Thyroid gland (tissue), 4 donors: Measurements from ENCODE around the gene C10orf90. TPM values are rescaled to one million over a fixed set of nuclear protein-coding genes. Genes with fewer than 3 reads are reported as not detected.

Experiments
- DNase-seq, 2 donors: peaks; one replicate each; pipeline ENCODE4 v3.0.0-alpha.2; 2019
- H3K27ac ChIP-seq, 3 donors: fragments of 200-600 bp; sonication (generic); 1 replicate in 2 of 3; 2 replicates in 1 of 3; pipeline ENCODE4 v1.5.1; 2016 to 2019; ENCODE audit warnings: mild to moderate bottlenecking in 1 of 3, moderate library complexity in 1 of 3
- H3K27me3 ChIP-seq: fragments of 200-600 bp; sonication (generic); one replicate; pipeline ENCODE4 v1.5.1; 2019
- H3K36me3 ChIP-seq, 2 donors: fragments of 200-600 bp; sonication (generic); one replicate each; pipeline ENCODE4 v1.5.1; 2016 to 2019
- H3K4me1 ChIP-seq, 2 donors: fragments of 200-600 bp; sonication (generic); one replicate each; pipeline ENCODE4 v1.5.1; 2017 to 2019
- H3K4me3 ChIP-seq, 3 donors: fragments of 200-600 bp; sonication (generic); replicated peaks in 1 of 3; 1 replicate in 2 of 3; 2 replicates in 1 of 3; pipeline ENCODE4 v1.5.1; 2016; ENCODE audit warnings: mild to moderate bottlenecking in 1 of 3
- H3K9me3 ChIP-seq: fragments of 200-600 bp; sonication (generic); one replicate; pipeline ENCODE4 v1.5.1; 2017
- CTCF ChIP-seq, 6 experiments: fragments of 200-600 bp in 3 of 6; fragments of 450-650 bp in 3 of 6; sonication (generic) in 3 of 6; IDR thresholded peaks; one replicate each; pipeline ENCODE4 v1.5.1; 2016 to 2019; ENCODE audit warnings: antibody characterized with exemption in 6 of 6, mild to moderate bottlenecking in 2 of 6, inconsistent platforms in 1 of 6, moderate library complexity in 1 of 6
- POLR2A ChIP-seq, 2 donors: fragments of 450-650 bp; IDR thresholded peaks; one replicate each; pipeline ENCODE4 v1.6.1; 2017; ENCODE audit warnings: antibody characterized with exemption in 2 of 2, mild to moderate bottlenecking in 2 of 2, moderate library complexity in 1 of 2
- WGBS, 2 donors: methylation state at CpG; one replicate each; pipeline ENCODE4 v1.1.5; 2017; 5-methylcytosine and 5-hydroxymethylcytosine counted together
- intact Hi-C: fragments of 100-400 bp; cut with DNase I; formaldehyde crosslinking; loops from one replicate; pipeline ENCODE4 v1.15.1; 2023
- total RNA-seq, 4 donors: library from RNA; depleted of rRNA; stranded (reverse); fragments of >200 nt; gene quantifications; one replicate each; pipeline ENCODE4 v1.2.3, GENCODE V29; 2016

The C10orf90 gene
- total RNA-seq, 4 donors from 2014 or later: 0.45 to 5.1 (median 2.0) TPM

- intact Hi-C loops: no loop called here
- TF ChIP-seq POLR2A (IDR thresholded peaks at IDR 0.05): no peak
- no peak for TF ChIP-seq CTCF (IDR thresholded peaks at IDR 0.05)
- H3K4me3 ChIP-seq: no peak overlapping the region
- H3K27me3 ChIP-seq: no peaks in the 10 kb centered on the region
- no peaks in the 10 kb centered on the region for H3K4me1 ChIP-seq
- no peak overlapping the region for H3K27ac ChIP-seq
- H3K36me3 ChIP-seq: no peaks in the 10 kb centered on the region
- no peak for DNase-seq
- 80 to 85% methylated on average over 4 of the region's 4 CpGs for WGBS, 2 donors
- no peaks in the 10 kb centered on the region for H3K9me3 ChIP-seq
Observed at GRCh38 chr10:126397640-126398382, 272.7 kb downstream of the C10orf90 start.

GRCh38 chr10:126397156-126397555, 273.3 kb downstream of the C10orf90 start:
- no peak for TF ChIP-seq POLR2A (IDR thresholded peaks at IDR 0.05)
- no peak for TF ChIP-seq CTCF (IDR thresholded peaks at IDR 0.05)
- Histone ChIP-seq H3K27ac (no peak overlapping the region), H3K4me1 (no peaks in the 10 kb centered on the region), H3K4me3 (no peak overlapping the region), H3K36me3 (no peaks in the 10 kb centered on the region), H3K27me3 (no peaks in the 10 kb centered on the region), H3K9me3 (no peaks in the 10 kb centered on the region)
- DNase-seq: no peak
- WGBS, 2 donors: 92 to 94% methylated on average over 3 of the region's 3 CpGs
- intact Hi-C loops: no loop called here

GRCh38 chr10:126394948-126395347, 275.5 kb downstream of the C10orf90 start:
- no peaks in the 10 kb centered on the region for H3K9me3 ChIP-seq
- H3K27ac ChIP-seq: no peak overlapping the region
- no peak overlapping the region for H3K4me3 ChIP-seq
- DNase-seq: no peak
- intact Hi-C loops: no loop called here
- H3K36me3 ChIP-seq: no peaks in the 10 kb centered on the region
- WGBS, 2 donors: 85 to 100% methylated on average over 2 of the region's 2 CpGs
- TF ChIP-seq POLR2A (IDR thresholded peaks at IDR 0.05) (no peak), CTCF (IDR thresholded peaks at IDR 0.05) (no peak)
- no peaks in the 10 kb centered on the region for H3K4me1 ChIP-seq
- no peaks in the 10 kb centered on the region for H3K27me3 ChIP-seq

- Histone ChIP-seq H3K4me3 (no peak overlapping the region), H3K4me1 (peaks cover 0 to 7% of the 10 kb centered on the region in 2 donors), H3K9me3 (no peaks in the 10 kb centered on the region), H3K27ac (no peak overlapping the region), H3K36me3 (no peaks in the 10 kb centered on the region), H3K27me3 (no peaks in the 10 kb centered on the region)
- WGBS, 2 donors: 84 to 85% methylated on average over 4 of the region's 4 CpGs
- DNase-seq: no peak
- intact Hi-C loops: no loop called here
- no peak for TF ChIP-seq CTCF (IDR thresholded peaks at IDR 0.05)
- TF ChIP-seq POLR2A (IDR thresholded peaks at IDR 0.05): no peak
Observed at GRCh38 chr10:126393076-126393475, 277.4 kb downstream of the C10orf90 start.

- TF ChIP-seq CTCF (IDR thresholded peaks at IDR 0.05): no peak
- no peak for TF ChIP-seq POLR2A (IDR thresholded peaks at IDR 0.05)
- intact Hi-C loops: no loop called here
Observed at GRCh38 chr10:126392469-126392868, 278.0 kb downstream of the C10orf90 start.

More at GRCh38 chr10:126392469-126392868, 278.0 kb downstream of the C10orf90 start:
- no peak for DNase-seq
- Histone ChIP-seq H3K4me3 (no peak overlapping the region), H3K36me3 (no peaks in the 10 kb centered on the region), H3K27me3 (no peaks in the 10 kb centered on the region), H3K9me3 (no peaks in the 10 kb centered on the region), H3K27ac (no peak overlapping the region), H3K4me1 (peaks cover 3 to 13% of the 10 kb centered on the region in 2 donors)
- 73 to 74% methylated on average over 8 of the region's 8 CpGs for WGBS, 2 donors
